ENCODE data around the gene BRF1. TPM values are rescaled to one million over a fixed set of nuclear protein-coding genes. Genes with fewer than 3 reads are reported as not detected.

The BRF1 gene
- total and polyA plus RNA-seq, 2 donors (not counting 1 experiment from before 2014, with no cell fraction given): 7.4 to 33.4 TPM

GRCh38 chr14:105334383-105335230, 33.8 kb upstream of the BRF1 start:
- no peaks in the 10 kb centered on the region for H3K79me2 ChIP-seq (ENCODE audit: control insufficient read depth, insufficient read depth, low read length)
- H4K20me1 ChIP-seq (ENCODE audit: control insufficient read depth, extremely low read depth, insufficient read depth, low read length): no peaks in the 10 kb centered on the region

DNA sequence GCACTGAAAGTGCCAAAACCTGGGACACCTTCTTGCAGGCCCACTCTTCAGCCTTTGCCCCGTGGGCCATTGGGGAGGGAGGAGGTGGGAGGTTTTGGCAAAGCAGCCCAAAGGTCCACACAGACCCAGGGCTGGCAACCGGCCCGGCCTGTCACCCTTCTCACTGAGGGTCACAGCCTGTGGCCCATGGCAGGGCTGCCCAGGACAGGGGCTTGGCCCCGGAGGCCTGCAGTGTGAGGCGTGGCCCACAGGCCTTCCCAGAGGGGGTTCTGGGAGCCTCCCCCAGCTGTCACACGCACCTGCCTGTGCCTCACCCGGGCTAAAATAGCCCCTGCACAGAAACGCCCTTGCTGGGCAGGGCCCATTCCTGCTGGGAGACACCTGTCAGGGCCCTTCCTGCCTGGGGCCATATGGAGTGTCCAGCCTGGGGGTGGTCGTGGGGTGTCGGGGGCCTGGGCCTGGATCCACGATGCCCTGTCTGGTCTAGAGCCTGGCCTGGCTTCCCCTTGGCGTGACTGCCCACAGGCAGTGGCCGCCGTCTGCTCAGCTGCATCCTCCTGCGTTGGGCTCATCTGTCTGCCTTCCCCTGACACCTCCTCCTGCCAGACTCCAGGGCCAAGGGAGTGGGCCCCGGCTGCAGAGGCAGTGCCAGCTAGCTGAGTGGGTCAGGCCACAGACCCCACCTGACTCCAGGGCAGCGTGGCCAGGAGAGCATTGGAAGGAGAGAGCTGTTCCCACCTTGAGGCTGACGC, 33.0 kb upstream of the BRF1 start:
- H3K36me3 ChIP-seq (ENCODE audit: control insufficient read depth, insufficient read depth, low read length): no peaks in the 10 kb centered on the region
- no peaks in the 10 kb centered on the region for H3K9me3 ChIP-seq (ENCODE audit: control insufficient read depth, insufficient read depth, low read depth, low read length)
- no peak for TF ChIP-seq EZH2 (IDR thresholded peaks at IDR 0.05; ENCODE audit: low read length, missing control alignments)
- TF ChIP-seq, protein P1, sequence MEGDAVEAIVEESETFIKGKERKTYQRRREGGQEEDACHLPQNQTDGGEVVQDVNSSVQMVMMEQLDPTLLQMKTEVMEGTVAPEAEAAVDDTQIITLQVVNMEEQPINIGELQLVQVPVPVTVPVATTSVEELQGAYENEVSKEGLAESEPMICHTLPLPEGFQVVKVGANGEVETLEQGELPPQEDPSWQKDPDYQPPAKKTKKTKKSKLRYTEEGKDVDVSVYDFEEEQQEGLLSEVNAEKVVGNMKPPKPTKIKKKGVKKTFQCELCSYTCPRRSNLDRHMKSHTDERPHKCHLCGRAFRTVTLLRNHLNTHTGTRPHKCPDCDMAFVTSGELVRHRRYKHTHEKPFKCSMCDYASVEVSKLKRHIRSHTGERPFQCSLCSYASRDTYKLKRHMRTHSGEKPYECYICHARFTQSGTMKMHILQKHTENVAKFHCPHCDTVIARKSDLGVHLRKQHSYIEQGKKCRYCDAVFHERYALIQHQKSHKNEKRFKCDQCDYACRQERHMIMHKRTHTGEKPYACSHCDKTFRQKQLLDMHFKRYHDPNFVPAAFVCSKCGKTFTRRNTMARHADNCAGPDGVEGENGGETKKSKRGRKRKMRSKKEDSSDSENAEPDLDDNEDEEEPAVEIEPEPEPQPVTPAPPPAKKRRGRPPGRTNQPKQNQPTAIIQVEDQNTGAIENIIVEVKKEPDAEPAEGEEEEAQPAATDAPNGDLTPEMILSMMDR (conservative IDR thresholded peaks at IDR 0.05 in 1 of 2, IDR thresholded peaks at IDR 0.05 in 1 of 2; ENCODE audit: low read depth in 1 of 2, low read length in 2 of 2): no peak
- no peaks in the 10 kb centered on the region for H3K79me2 ChIP-seq (ENCODE audit: control insufficient read depth, insufficient read depth, low read length)
- no peaks in the 10 kb centered on the region for H3K27me3 ChIP-seq (ENCODE audit: control insufficient read depth, insufficient read depth, low read length)
- DNase-seq (ENCODE audit: low read depth in 2 of 2): no peak
- H3K27ac ChIP-seq (ENCODE audit: insufficient read depth, low read length): no peak overlapping the region
- no peaks in the 10 kb centered on the region for H4K20me1 ChIP-seq (ENCODE audit: control insufficient read depth, extremely low read depth, insufficient read depth, low read length)
- no peak overlapping the region for H2AFZ ChIP-seq (ENCODE audit: low read length)
- no peak overlapping the region for H3K4me3 ChIP-seq (replicated peaks in 1 of 4; ENCODE audit: control extremely low read depth in 1 of 4, insufficient read depth in 1 of 4, low read depth in 3 of 4, low read length in 4 of 4)
- H3K9ac ChIP-seq (ENCODE audit: insufficient read depth, low read length): no peak overlapping the region
- H3K4me1 ChIP-seq (ENCODE audit: control insufficient read depth, extremely low read depth, insufficient read depth, low read length): peaks cover 4% of the 10 kb centered on the region
- H3K4me2 ChIP-seq (ENCODE audit: extremely low read depth, insufficient read depth, low read length): no peak overlapping the region

More at GRCh38 chr14:105334383-105335230, 33.8 kb upstream of the BRF1 start:
- no peak overlapping the region for H2AFZ ChIP-seq (ENCODE audit: low read length)
- no peak for DNase-seq (ENCODE audit: low read depth in 2 of 2)
- TF ChIP-seq EZH2 (IDR thresholded peaks at IDR 0.05; ENCODE audit: low read length, missing control alignments): no peak
- TF ChIP-seq, protein P1 (conservative IDR thresholded peaks at IDR 0.05 in 1 of 2, IDR thresholded peaks at IDR 0.05 in 1 of 2; ENCODE audit: low read depth in 1 of 2, low read length in 2 of 2): no peak
- H3K4me3 ChIP-seq (replicated peaks in 1 of 4; ENCODE audit: control extremely low read depth in 1 of 4, insufficient read depth in 1 of 4, low read depth in 3 of 4, low read length in 4 of 4): no peak overlapping the region
- no peaks in the 10 kb centered on the region for H3K9me3 ChIP-seq (ENCODE audit: control insufficient read depth, insufficient read depth, low read depth, low read length)
- H3K27me3 ChIP-seq (ENCODE audit: control insufficient read depth, insufficient read depth, low read length): no peaks in the 10 kb centered on the region
- H3K9ac ChIP-seq (ENCODE audit: insufficient read depth, low read length): no peak overlapping the region
- no peak overlapping the region for H3K4me2 ChIP-seq (ENCODE audit: extremely low read depth, insufficient read depth, low read length)
- H3K4me1 ChIP-seq (ENCODE audit: control insufficient read depth, extremely low read depth, insufficient read depth, low read length): peaks cover 4% of the 10 kb centered on the region
- no peak overlapping the region for H3K27ac ChIP-seq (ENCODE audit: insufficient read depth, low read length)
- no peaks in the 10 kb centered on the region for H3K36me3 ChIP-seq (ENCODE audit: control insufficient read depth, insufficient read depth, low read length)

DNA sequence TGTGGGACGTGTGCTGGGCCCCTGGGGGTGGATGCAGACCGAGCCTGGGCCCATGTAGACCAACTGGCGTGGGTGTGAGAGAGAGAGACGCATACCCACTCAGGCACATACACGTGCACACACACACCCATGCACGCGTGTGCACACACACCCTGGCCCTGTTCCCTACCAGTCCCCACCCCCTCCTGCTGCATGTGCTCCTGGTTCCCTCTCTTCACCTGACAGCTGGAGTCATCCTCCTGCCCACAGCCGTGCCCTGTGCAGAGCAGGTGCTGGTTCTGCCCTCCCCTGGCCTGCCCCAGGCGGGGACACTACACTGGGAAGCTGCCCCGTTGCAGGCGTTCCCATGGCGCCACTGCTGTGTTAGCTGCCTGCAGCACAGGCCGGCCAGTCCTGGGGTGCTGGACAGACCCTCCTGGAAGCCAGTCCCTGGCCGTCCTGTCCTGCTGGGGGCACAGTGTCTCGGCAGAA, 32.3 kb upstream of the BRF1 start:
- no peaks in the 10 kb centered on the region for H3K79me2 ChIP-seq (ENCODE audit: control insufficient read depth, insufficient read depth, low read length)
- H3K4me2 ChIP-seq (ENCODE audit: extremely low read depth, insufficient read depth, low read length): no peak overlapping the region
- no peak overlapping the region for H3K9ac ChIP-seq (ENCODE audit: insufficient read depth, low read length)
- H3K4me3 ChIP-seq (replicated peaks in 1 of 4; ENCODE audit: control extremely low read depth in 1 of 4, insufficient read depth in 1 of 4, low read depth in 3 of 4, low read length in 4 of 4): no peak overlapping the region
- no peak overlapping the region for H3K27ac ChIP-seq (ENCODE audit: insufficient read depth, low read length)
- H3K36me3 ChIP-seq (ENCODE audit: control insufficient read depth, insufficient read depth, low read length): no peaks in the 10 kb centered on the region
- H3K4me1 ChIP-seq (ENCODE audit: control insufficient read depth, extremely low read depth, insufficient read depth, low read length): peaks cover 4% of the 10 kb centered on the region
- no peaks in the 10 kb centered on the region for H3K27me3 ChIP-seq (ENCODE audit: control insufficient read depth, insufficient read depth, low read length)
- H4K20me1 ChIP-seq (ENCODE audit: control insufficient read depth, extremely low read depth, insufficient read depth, low read length): no peaks in the 10 kb centered on the region
- H2AFZ ChIP-seq (ENCODE audit: low read length): no peak overlapping the region
- TF ChIP-seq, protein P1 (conservative IDR thresholded peaks at IDR 0.05 in 1 of 2, IDR thresholded peaks at IDR 0.05 in 1 of 2; ENCODE audit: low read depth in 1 of 2, low read length in 2 of 2): no peak
- no peak for TF ChIP-seq EZH2 (IDR thresholded peaks at IDR 0.05; ENCODE audit: low read length, missing control alignments)
- no peaks in the 10 kb centered on the region for H3K9me3 ChIP-seq (ENCODE audit: control insufficient read depth, insufficient read depth, low read depth, low read length)
- DNase-seq (ENCODE audit: low read depth in 2 of 2): no peak

Measured in fibroblast of lung (primary cell).